ENCODE results near the gene RNF112.

DNA sequence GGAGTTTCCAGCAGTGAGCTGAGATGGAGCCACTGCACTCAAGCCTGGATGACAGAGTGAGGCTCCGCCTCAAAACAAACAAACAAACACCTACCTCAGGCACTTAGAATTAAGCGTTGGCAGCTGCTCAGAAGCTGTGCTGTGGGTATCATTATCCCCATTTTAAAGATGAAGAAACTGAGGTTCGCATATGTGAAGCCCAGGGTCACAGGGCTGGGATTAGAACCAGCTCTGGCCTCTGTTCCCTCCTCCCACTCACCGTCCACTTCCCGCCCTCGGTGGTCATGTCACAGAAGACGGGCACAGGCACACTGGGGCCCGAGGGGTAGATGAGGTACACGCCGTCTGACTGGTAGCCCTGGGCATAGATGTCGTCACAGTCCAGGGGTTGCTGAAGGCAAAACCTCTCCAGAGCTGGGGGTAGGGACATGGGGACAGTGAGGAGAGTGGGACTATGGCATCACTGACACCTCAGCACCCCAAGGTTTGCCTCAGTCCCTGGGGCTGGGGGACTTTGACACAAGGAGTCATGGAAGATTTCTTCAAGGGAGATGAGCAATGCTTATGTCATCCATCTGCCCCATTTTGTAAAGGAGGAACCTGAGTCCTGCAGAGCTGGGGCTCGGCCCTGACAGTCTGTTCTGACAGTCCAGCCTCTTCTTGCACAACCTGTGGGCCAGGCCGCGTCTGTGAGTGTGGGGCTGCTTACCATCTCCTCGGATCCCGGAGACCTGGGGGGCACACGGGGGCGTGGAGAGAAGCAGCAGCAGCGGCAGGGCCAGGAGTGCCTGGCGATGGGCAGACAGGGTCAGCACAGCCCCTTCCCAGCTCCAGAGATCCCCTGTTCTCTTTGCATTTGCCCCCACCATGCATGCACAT lies 24.7 kb upstream of the RNF112 start:
- TF ChIP-seq, protein P1, sequence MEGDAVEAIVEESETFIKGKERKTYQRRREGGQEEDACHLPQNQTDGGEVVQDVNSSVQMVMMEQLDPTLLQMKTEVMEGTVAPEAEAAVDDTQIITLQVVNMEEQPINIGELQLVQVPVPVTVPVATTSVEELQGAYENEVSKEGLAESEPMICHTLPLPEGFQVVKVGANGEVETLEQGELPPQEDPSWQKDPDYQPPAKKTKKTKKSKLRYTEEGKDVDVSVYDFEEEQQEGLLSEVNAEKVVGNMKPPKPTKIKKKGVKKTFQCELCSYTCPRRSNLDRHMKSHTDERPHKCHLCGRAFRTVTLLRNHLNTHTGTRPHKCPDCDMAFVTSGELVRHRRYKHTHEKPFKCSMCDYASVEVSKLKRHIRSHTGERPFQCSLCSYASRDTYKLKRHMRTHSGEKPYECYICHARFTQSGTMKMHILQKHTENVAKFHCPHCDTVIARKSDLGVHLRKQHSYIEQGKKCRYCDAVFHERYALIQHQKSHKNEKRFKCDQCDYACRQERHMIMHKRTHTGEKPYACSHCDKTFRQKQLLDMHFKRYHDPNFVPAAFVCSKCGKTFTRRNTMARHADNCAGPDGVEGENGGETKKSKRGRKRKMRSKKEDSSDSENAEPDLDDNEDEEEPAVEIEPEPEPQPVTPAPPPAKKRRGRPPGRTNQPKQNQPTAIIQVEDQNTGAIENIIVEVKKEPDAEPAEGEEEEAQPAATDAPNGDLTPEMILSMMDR (conservative IDR thresholded peaks at IDR 0.05; ENCODE audit: low read length) = no peak
- no peak for TF ChIP-seq EZH2phosphoT487 (IDR thresholded peaks at IDR 0.05; ENCODE audit: borderline replicate concordance)

Data from Loucy (cell line).